SK-N-MC (cell line): ENCODE results near the gene MMP2.
A peak's percentile ranks its signal among the peaks of the same experiment; 100 is the strongest.

Source experiments
- DNase-seq: peaks from one replicate; pipeline ENCODE4 v3.0.0-alpha.2; 2011; ENCODE audit warnings: low read depth, low spot score
- H3K27ac ChIP-seq: fragments of 200-600 bp; sonication (generic); 2 replicates; pipeline ENCODE4 v1.5.1; 2016; ENCODE audit warnings: mixed run types
- H3K36me3 ChIP-seq: fragments of 200-600 bp; sonication (generic); 2 replicates; pipeline ENCODE4 v1.6.1; 2017; ENCODE audit warnings: antibody characterized with exemption, low read length, mixed read lengths; ENCODE audit not compliant: insufficient read depth
- H3K4me3 ChIP-seq: fragments of 200-600 bp; sonication (generic); 2 replicates; pipeline ENCODE4 v1.5.1; 2016
- H3K9ac ChIP-seq: fragments of 200-600 bp; sonication (generic); 2 replicates; pipeline ENCODE4 v1.8.0; 2017; ENCODE audit warnings: mixed run types, mixed read lengths; ENCODE audit not compliant: insufficient read length
- H3K9me3 ChIP-seq: fragments of 200-600 bp; sonication (generic); 2 replicates; pipeline ENCODE4 v1.6.1; 2017; ENCODE audit warnings: low read depth, mild to moderate bottlenecking, antibody characterized with exemption, low read length, moderate library complexity, mixed read lengths
- EZH2 ChIP-seq: fragments of 200-600 bp; sonication (generic); IDR thresholded peaks from one replicate; pipeline ENCODE4 v1.6.1; 2017; ENCODE audit warnings: antibody characterized with exemption
- FOXP2 ChIP-seq: optimal IDR thresholded peaks from 2 replicates; pipeline ENCODE3; 2011; ENCODE audit warnings: mild to moderate bottlenecking, moderate library complexity; ENCODE audit not compliant: insufficient read depth; ENCODE audit errors: extremely low read length, control extremely low read depth
- POLR2AphosphoS5 ChIP-seq: IDR thresholded peaks from 2 replicates; pipeline ENCODE4 v1.6.1; 2012; ENCODE audit warnings: mild to moderate bottlenecking, low read depth, low read length, borderline replicate concordance

The MMP2 gene

DNA sequence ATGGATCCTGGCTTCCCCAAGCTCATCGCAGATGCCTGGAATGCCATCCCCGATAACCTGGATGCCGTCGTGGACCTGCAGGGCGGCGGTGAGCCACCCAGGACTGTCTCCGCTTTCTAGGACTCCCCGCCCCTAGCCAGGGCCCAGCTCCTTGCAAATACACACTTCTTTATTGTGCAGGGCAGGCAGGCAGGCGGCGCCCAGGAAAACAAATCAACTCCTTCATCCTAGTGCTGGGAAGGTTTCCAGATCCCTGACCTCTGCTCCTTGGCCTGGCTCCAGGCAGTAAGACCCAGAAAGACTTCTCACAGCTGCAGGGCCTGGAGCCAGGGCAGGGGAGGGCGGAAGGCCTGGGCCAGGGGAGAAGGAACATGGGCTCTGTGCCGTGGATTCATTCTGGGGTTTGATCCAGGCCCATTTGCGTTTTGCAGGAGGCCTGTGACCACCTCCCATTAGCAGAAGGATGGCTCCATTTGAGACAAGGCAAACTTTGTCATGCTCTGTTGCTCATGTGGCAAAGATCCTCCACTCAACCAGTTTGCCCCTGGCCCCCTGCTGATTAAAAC, 23.9 kb downstream of the MMP2 start:
- Histone ChIP-seq H3K27ac (no peak overlapping the region), H3K4me3 (no peak overlapping the region), H3K9me3 (no peaks in the 10 kb centered on the region), H3K36me3 (no peaks in the 10 kb centered on the region), H3K9ac (no peak overlapping the region)
- TF ChIP-seq EZH2 = no peak
- TF ChIP-seq FOXP2 = no peak
- no peak for TF ChIP-seq POLR2AphosphoS5
- DNase-seq = no peak

DNA sequence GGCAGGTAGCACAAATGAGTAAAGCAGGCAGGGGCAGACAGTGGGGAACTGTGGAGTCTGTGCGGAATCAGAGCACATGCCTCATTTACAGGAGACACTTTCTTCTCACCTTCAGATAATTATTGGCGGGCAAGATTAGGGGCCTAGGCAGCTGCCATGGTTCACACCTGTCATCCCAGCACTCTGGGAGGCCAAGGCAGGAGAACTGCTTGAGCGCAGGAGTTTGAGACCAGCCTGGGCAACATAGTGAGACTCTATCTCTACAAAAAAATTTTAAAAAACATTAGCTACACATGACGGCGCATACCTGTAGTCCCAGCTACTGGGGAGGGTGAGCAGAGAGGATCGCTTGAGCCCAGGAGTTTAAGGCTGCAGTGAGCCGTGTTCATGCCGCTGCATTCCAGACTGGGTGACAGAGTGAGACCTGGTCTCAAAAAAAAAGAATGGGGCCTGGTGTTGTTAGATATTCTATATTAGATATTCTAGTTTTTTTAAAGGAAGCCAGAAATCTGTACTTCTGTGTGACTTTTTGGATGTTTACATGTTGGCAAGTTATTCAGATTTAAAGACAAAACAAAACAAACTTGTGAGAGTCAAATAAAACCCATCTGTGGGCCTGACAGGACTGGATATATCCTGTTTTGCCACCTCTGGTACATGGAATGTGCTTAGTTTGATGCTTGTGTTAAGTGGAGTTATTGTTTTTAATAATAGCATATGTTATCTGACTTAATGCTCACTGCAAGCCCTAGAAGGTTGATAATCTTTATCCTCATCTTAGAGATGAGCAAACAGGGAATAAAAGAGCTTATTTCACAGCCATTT, 24.9 kb downstream of the MMP2 start:
- Histone ChIP-seq H3K27ac (no peak overlapping the region), H3K9ac (no peak overlapping the region), H3K9me3 (no peaks in the 10 kb centered on the region), H3K4me3 (no peak overlapping the region), H3K36me3 (no peaks in the 10 kb centered on the region)
- DNase-seq = no peak
- no peak for TF ChIP-seq FOXP2
- no peak for TF ChIP-seq POLR2AphosphoS5
- no peak for TF ChIP-seq EZH2

DNA sequence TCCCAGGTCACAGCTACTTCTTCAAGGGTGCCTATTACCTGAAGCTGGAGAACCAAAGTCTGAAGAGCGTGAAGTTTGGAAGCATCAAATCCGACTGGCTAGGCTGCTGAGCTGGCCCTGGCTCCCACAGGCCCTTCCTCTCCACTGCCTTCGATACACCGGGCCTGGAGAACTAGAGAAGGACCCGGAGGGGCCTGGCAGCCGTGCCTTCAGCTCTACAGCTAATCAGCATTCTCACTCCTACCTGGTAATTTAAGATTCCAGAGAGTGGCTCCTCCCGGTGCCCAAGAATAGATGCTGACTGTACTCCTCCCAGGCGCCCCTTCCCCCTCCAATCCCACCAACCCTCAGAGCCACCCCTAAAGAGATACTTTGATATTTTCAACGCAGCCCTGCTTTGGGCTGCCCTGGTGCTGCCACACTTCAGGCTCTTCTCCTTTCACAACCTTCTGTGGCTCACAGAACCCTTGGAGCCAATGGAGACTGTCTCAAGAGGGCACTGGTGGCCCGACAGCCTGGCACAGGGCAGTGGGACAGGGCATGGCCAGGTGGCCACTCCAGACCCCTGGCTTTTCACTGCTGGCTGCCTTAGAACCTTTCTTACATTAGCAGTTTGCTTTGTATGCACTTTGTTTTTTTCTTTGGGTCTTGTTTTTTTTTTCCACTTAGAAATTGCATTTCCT, 26.5 kb downstream of the MMP2 start:
- DNase-seq = no peak
- TF ChIP-seq FOXP2 = no peak
- no peak for TF ChIP-seq POLR2AphosphoS5
- no peak for TF ChIP-seq EZH2
- no peak overlapping the region for H3K4me3 ChIP-seq
- H3K27ac ChIP-seq = no peak overlapping the region
- H3K36me3 ChIP-seq = no peaks in the 10 kb centered on the region
- H3K9me3 ChIP-seq = no peaks in the 10 kb centered on the region
- H3K9ac ChIP-seq = no peak overlapping the region

DNA sequence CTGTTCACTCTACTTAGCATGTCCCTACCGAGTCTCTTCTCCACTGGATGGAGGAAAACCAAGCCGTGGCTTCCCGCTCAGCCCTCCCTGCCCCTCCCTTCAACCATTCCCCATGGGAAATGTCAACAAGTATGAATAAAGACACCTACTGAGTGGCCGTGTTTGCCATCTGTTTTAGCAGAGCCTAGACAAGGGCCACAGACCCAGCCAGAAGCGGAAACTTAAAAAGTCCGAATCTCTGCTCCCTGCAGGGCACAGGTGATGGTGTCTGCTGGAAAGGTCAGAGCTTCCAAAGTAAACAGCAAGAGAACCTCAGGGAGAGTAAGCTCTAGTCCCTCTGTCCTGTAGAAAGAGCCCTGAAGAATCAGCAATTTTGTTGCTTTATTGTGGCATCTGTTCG, 27.1 kb downstream of the MMP2 start:
- DNase-seq = no peak
- H3K9me3 ChIP-seq = no peaks in the 10 kb centered on the region
- TF ChIP-seq POLR2AphosphoS5 = no peak
- TF ChIP-seq FOXP2 = no peak
- no peak for TF ChIP-seq EZH2
- H3K36me3 ChIP-seq = no peaks in the 10 kb centered on the region
- no peak overlapping the region for H3K4me3 ChIP-seq
- H3K9ac ChIP-seq = no peak overlapping the region
- no peak overlapping the region for H3K27ac ChIP-seq

DNA sequence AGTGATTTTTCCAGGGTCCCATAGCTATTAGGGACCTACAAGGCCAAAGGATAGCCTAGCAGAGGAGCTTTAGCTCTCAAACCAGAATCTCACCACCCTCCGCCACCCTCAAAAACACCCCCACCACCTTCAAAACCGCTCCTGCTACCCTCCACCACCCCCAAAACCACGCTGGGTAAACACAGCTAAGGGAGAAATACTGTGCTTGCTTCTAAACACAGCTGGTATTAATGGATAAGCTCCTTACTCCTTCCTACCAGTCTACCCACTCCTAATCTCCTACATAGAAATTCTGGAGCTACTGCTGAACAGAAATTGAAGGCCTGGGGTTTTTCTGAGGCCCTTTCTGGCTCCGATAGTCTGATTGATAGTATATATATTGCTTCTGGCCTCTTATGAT, 27.7 kb downstream of the MMP2 start:
- Histone ChIP-seq H3K4me3 (no peak overlapping the region), H3K9me3 (no peaks in the 10 kb centered on the region), H3K27ac (no peak overlapping the region), H3K9ac (no peak overlapping the region), H3K36me3 (no peaks in the 10 kb centered on the region)
- TF ChIP-seq FOXP2 (no peak), EZH2 (no peak), POLR2AphosphoS5 (no peak)
- DNase-seq = no peak

DNA sequence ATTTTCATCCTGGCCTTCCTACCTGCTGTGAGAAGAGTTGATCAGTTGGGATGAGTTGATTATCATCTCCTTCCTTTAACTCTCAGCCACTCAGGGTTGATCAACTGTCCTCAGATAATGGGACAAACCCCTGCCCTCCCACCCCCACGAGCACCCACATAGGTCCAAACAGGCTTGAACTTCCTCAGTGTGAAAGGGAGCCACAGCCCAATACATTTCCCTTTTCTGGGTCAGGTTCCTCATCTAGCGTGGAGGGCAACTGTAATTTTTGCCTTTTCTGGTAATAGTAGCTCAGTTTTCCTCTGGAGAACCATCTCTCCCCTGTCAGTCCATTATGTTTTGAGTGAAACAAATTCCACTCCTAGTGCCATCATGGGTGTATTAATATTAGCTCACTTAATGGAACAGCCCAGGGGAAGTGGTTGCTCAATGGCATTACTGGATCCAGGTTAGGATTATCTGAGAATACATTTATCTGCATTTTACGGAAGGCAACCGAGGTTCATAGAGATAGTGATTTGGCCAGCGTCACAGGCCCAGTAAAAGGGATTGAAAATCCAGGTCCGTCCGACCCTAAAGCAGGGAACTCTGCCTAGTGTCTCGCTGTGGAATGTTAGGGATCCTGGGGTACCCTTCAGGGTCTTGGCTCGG, 29.4 kb downstream of the MMP2 start:
- Histone ChIP-seq H3K9me3 (no peaks in the 10 kb centered on the region), H3K4me3 (peak overlapping the region; percentile 77), H3K36me3 (no peaks in the 10 kb centered on the region), H3K9ac (no peak overlapping the region), H3K27ac (no peak overlapping the region)
- DNase-seq = no peak
- TF ChIP-seq FOXP2 (no peak), POLR2AphosphoS5 (no peak), EZH2 (no peak)

DNA sequence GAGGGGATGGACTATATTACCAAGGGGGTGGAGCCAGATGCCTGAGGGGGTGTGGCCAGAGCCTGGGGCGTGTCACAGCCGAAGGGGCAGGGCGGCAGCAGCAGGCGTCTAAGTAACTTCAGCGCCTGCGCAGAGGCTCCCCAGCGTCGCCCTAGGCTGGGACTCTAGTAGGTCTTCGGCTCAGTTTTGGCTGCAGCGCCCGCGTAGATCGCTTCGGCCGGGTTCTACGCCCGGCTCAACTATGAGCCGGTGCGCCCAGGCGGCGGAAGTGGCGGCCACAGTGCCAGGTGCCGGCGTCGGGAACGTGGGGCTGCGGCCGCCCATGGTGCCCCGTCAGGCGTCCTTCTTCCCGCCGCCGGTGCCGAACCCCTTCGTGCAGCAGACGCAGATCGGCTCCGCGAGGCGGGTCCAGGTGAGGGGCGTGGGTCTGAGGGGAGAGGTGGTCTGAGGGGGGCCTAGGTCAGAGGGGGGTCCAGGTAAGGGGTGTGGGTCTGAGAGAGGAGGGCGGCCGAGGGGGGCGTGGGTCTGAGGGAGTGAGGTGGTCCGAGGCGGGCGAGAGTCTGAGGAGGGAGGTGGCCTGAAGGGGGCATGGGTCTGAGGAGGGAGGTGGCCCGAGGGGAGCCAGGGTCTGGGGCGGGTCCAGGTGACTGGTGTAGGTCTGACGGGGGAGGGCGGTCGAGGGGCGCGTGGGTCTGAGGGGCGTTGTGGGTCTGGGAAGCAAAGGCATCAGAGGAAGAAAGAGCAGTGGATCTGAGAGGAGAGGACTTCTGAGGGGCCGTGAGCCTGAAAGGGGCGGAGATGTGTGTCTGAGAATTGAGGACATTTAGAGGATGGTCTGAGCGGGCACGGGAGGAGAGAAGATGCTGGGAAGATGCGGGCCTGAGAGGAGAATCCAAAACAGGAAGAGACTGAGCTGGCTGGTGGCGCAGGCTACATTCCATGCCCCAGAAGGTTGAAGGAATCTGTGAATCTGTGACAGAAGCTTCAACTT, 30.2 kb downstream of the MMP2 start, which contains the start of gene LPCAT2:
Gene LPCAT2, plus strand, starts transcription at position 132 of the 991 bp plus-strand sequence. Its CDS starts 110 bp downstream, at position 242.
- TF ChIP-seq FOXP2 (no peak), POLR2AphosphoS5 (peak; percentile 62; the same call in 1 of the 2 replicates)
- no peak within 1 kb of the TSS for H3K27ac ChIP-seq
- H3K9ac ChIP-seq = peak within 1 kb of the TSS; percentile 51
- H3K9me3 ChIP-seq = no peaks in the 10 kb centered on the region
- peak within 1 kb of the TSS; percentile 77 for H3K4me3 ChIP-seq
- H3K36me3 ChIP-seq = no peaks in the 10 kb centered on the region
- peak; percentile 40 for DNase-seq
